T-cell (primary cell): ENCODE results near the gene GRID1. TPM values are rescaled to one million over a fixed set of nuclear protein-coding genes. Genes with fewer than 3 reads are reported as not detected.

Experiments
- ATAC-seq, 4 experiments: fragments of 200-7000 bp in 3 of 4; fragments of 150-1000 bp in 1 of 4; cut with Tn5 transposase; replicated peaks in 1 of 4; 1 replicate in 3 of 4; 2 replicates in 1 of 4; pipeline ENCODE4 v1.10.0; 2021; ENCODE audit warnings: moderate library complexity in 3 of 4, mild to moderate bottlenecking in 2 of 4, moderate number of reproducible peaks in 1 of 4
- CTCF ChIA-PET, 2 donors: fragments of 300-600 bp; sonication (Branson Sonifier 250); formaldehyde crosslinking; loops; one replicate each; lab custom pipeline; 2022; ENCODE audit warnings: antibody characterized with exemption in 2 of 2; lab: Charles Lee
- POLR2A ChIA-PET, 2 donors: fragments of 300-600 bp; sonication (Branson Sonifier 250); formaldehyde crosslinking; loops; one replicate each; lab custom pipeline; 2022; ENCODE audit warnings: antibody characterized with exemption in 2 of 2; lab: Charles Lee
- DNase-seq, 35 experiments: peaks; one replicate each; pipeline versions ENCODE4 v3.0.0 to v3.0.0-alpha.2; 2013 to 2023
- H3K27ac ChIP-seq: one replicate; pipeline ENCODE4 v1.5.1; 2013; ENCODE audit warnings: low read length
- H3K27me3 ChIP-seq, 2 experiments: replicated peaks in 1 of 2; 1 replicate in 1 of 2; 2 replicates in 1 of 2; pipeline versions ENCODE4 v1.6.1 to v1.7.0; 2013; ENCODE audit warnings: low read length in 1 of 2, mixed read lengths in 1 of 2; ENCODE audit not compliant: control insufficient read depth in 2 of 2, insufficient read depth in 2 of 2; ENCODE audit errors: extremely low read depth in 1 of 2
- H3K36me3 ChIP-seq, 2 donors: 1 replicate in 1 of 2; 2 replicates in 1 of 2; pipeline versions ENCODE4 v1.6.1 to v1.7.0; 2013; ENCODE audit warnings: low read length in 1 of 2; ENCODE audit not compliant: control insufficient read depth in 2 of 2, insufficient read depth in 1 of 2; ENCODE audit errors: extremely low read depth in 1 of 2
- H3K4me1 ChIP-seq, 2 experiments: 1 replicate in 1 of 2; 2 replicates in 1 of 2; pipeline versions ENCODE4 v1.6.1 to v1.7.0; 2013; ENCODE audit warnings: low read length in 2 of 2, mixed read lengths in 1 of 2; ENCODE audit not compliant: insufficient read depth in 2 of 2, control insufficient read depth in 1 of 2; ENCODE audit errors: extremely low read depth in 1 of 2
- H3K4me3 ChIP-seq, 2 donors: 1 replicate in 1 of 2; 2 replicates in 1 of 2; pipeline versions ENCODE4 v1.5.1 to v1.7.0; 2013; ENCODE audit warnings: mild to moderate bottlenecking in 2 of 2, low read length in 1 of 2, moderate library complexity in 1 of 2; ENCODE audit not compliant: control insufficient read depth in 1 of 2; ENCODE audit errors: extremely low read depth in 1 of 2
- H3K9me3 ChIP-seq: 2 replicates; pipeline ENCODE4 v1.7.0; 2013
- H3K27ac Mint-ChIP-seq, 2 donors: one replicate each; pipeline ENCODE4 v1.8.0; 2020 to 2021; ENCODE audit warnings: mild to moderate bottlenecking in 2 of 2, mixed read lengths in 2 of 2
- H3K27me3 Mint-ChIP-seq, 2 donors: one replicate each; pipeline ENCODE4 v1.8.0; 2021 to 2022; ENCODE audit warnings: mixed read lengths in 2 of 2
- H3K36me3 Mint-ChIP-seq: one replicate; pipeline ENCODE4 v1.8.0; 2021; ENCODE audit warnings: mixed read lengths
- H3K4me1 Mint-ChIP-seq, 3 donors: one replicate each; pipeline ENCODE4 v1.8.0; 2020 to 2022; ENCODE audit warnings: mixed read lengths in 3 of 3, mild to moderate bottlenecking in 1 of 3
- H3K4me3 Mint-ChIP-seq, 3 donors: one replicate each; pipeline ENCODE4 v1.8.0; 2020 to 2022; ENCODE audit warnings: mild to moderate bottlenecking in 3 of 3, mixed read lengths in 3 of 3, moderate library complexity in 3 of 3
- H3K9me3 Mint-ChIP-seq, 3 donors: one replicate each; pipeline ENCODE4 v1.8.0; 2020 to 2022; ENCODE audit warnings: mixed read lengths in 3 of 3
- WGBS: methylation state at CpG from one replicate; pipeline ENCODE4 v1.1.5; 2013; ENCODE audit warnings: missing lambda C conversion rate; ENCODE audit not compliant: insufficient coverage; 5-methylcytosine and 5-hydroxymethylcytosine counted together
- total RNA-seq, 35 experiments: library from RNA in 6 of 35; stranded (reverse) in 6 of 35; fragments of 120-200 nt in 1 of 35; gene quantifications; one replicate each; pipeline versions ENCODE4 v1.2.1 to v1.2.4 and lab custom pipeline; 2013 to 2026

GRID1 gene
- total RNA-seq, 5 donors from 2014 or later (not counting 1 experiment from before 2014, with no cell fraction given): 0.68 TPM; not detected in 4

DNA sequence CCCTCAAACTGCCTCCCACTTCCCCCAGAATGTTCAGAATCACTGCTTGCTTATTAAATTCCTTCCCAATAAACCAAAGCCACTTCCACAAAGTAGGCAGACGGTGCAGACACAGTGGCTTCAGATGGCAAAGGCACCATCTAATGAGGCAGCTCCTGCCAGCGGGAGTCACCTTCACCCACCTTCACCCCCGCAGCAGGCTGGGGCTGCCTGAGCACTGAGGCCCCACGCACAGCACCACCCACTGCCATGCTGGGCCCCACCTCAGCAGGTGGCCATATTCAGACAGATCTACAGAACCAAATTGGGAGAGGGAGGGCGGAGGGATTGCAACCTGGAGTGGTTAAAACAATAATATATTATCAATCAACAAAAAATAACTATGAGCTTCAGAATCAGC, 118.5 kb downstream of the GRID1 start:
- Mint-ChIP-seq H3K9me3 (peaks cover 4 to 10% (median 5%) of the 10 kb centered on the region in 3 donors), H3K27ac (no peak overlapping the region), H3K27me3 (peaks cover 0 to 13% of the 10 kb centered on the region in 2 donors), H3K4me1 (no peaks in the 10 kb centered on the region), H3K4me3 (no peak overlapping the region), H3K36me3 (no peaks in the 10 kb centered on the region)
- WGBS: 67% methylated on average over 1 of the region's 5 CpGs
- Histone ChIP-seq H3K27ac (no peak overlapping the region), H3K9me3 (no peaks in the 10 kb centered on the region), H3K36me3 (no peaks in the 10 kb centered on the region), H3K4me1 (no peaks in the 10 kb centered on the region), H3K4me3 (no peak overlapping the region), H3K27me3 (peaks cover 0 to 29% of the 10 kb centered on the region in 2 experiments)
- CTCF ChIA-PET: no interaction called here
- POLR2A ChIA-PET: no interaction called here
- no peak for DNase-seq
- ATAC-seq: no peak

DNA sequence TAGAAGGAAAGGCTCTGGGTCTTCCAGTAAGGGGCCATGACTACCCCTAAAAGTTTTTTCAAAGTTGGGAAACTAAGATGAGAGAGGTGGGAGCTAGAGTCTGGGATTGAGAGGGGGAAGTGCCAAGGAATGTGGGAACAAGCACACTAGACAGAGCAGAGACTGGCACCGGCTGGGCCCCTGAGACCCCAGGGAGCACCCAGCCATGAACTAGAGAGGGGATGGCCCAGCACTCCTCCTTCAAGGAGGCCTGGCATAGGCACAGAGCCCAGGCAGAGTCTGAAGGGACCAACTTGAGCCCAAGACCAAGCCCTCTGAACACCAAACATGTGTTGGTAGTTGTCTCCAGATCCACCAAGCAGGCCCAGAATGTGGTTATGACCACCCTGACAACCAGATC, 119.0 kb downstream of the GRID1 start:
- no peaks in the 10 kb centered on the region for H3K4me1 ChIP-seq
- ChIA-PET POLR2A (no interaction called here), CTCF (no interaction called here)
- Mint-ChIP-seq H3K27ac (no peak overlapping the region), H3K9me3 (peaks cover 4 to 10% (median 5%) of the 10 kb centered on the region in 3 donors), H3K36me3 (no peaks in the 10 kb centered on the region), H3K27me3 (peaks cover 0 to 13% of the 10 kb centered on the region in 2 donors), H3K4me3 (no peak overlapping the region), H3K4me1 (no peaks in the 10 kb centered on the region)
- ATAC-seq: no peak
- H3K9me3 ChIP-seq: no peaks in the 10 kb centered on the region
- DNase-seq: no peak
- 89% methylated on average over 1 of the region's 1 CpG for WGBS
- no peaks in the 10 kb centered on the region for H3K36me3 ChIP-seq
- H3K27me3 ChIP-seq: peaks cover 0 to 29% of the 10 kb centered on the region in 2 experiments
- no peak overlapping the region for H3K4me3 ChIP-seq
- no peak overlapping the region for H3K27ac ChIP-seq

DNA sequence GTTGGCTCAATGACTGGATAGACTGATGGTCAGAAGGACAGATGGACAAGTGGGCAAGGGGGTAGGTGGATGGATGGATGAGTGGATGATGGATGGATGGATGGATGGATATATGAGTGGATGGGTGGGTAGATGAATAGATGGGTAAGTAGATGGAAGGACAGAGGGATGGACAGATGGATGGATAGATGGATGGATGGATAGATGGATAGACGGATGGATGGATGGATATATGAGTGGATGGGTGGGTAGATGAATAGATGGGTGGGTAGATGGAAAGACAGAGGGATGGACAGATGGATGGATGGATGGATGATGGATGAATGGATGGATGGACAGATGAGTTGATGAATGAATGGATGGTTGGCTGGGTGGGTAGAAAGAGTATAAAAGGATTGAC, 119.5 kb downstream of the GRID1 start:
- POLR2A ChIA-PET: no interaction called here

DNA sequence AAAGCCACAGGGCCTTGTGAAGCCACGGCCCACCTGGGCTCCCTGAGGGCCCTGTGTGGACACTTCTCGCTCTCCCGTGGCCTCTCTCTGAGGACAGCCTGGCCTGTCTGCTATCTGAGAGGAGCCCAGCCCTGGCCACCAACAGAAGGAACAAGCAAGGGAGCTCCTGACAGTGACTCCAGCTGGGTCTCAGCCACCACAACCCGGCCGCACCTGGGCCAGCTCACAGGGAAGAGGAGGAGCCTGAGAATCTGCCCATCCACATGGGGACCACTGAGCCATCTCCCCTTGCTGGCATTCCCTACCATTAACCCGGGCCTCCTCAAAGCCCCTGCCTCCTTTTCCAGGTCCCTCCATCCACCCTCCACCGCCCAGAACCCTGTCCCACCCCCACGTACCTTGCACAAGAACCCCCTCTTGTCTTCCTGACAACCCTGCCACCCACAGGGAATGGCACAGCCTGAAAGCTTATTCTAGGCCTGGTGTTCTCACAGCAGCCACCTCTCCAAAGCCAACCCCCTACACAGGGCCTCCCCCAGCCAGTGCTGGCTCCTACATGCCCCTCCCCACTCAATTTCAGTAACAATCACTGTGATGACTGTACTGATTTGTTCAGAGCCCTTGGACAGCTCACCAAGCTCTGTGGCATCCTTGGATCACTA, 120.2 kb downstream of the GRID1 start:
- H3K4me3 ChIP-seq: no peak overlapping the region
- H3K27me3 ChIP-seq: peaks cover 0 to 29% of the 10 kb centered on the region in 2 experiments
- no peak overlapping the region for H3K27ac ChIP-seq
- ChIA-PET POLR2A (no interaction called here), CTCF (no interaction called here)
- WGBS: 65% methylated on average over 8 of the region's 8 CpGs
- Mint-ChIP-seq H3K9me3 (peaks cover 4 to 10% (median 5%) of the 10 kb centered on the region in 3 donors), H3K4me3 (no peak overlapping the region), H3K27ac (no peak overlapping the region), H3K27me3 (peaks cover 0 to 16% of the 10 kb centered on the region in 2 donors), H3K4me1 (no peaks in the 10 kb centered on the region), H3K36me3 (no peaks in the 10 kb centered on the region)
- no peaks in the 10 kb centered on the region for H3K4me1 ChIP-seq
- ATAC-seq: no peak
- H3K36me3 ChIP-seq: no peaks in the 10 kb centered on the region
- DNase-seq: no peak
- no peaks in the 10 kb centered on the region for H3K9me3 ChIP-seq

More for the DNA sequence above, 119.5 kb downstream of the GRID1 start:
- Mint-ChIP-seq H3K27ac (no peak overlapping the region), H3K9me3 (peaks cover 4 to 10% (median 5%) of the 10 kb centered on the region in 3 donors), H3K27me3 (peaks cover 0 to 13% of the 10 kb centered on the region in 2 donors), H3K4me3 (no peak overlapping the region), H3K36me3 (no peaks in the 10 kb centered on the region), H3K4me1 (no peaks in the 10 kb centered on the region)
- no peak for DNase-seq
- 67% methylated on average over 1 of the region's 1 CpG for WGBS
- H3K4me3 ChIP-seq: no peak overlapping the region
- no peaks in the 10 kb centered on the region for H3K4me1 ChIP-seq
- H3K36me3 ChIP-seq: no peaks in the 10 kb centered on the region
- H3K27ac ChIP-seq: no peak overlapping the region
- no peaks in the 10 kb centered on the region for H3K9me3 ChIP-seq
- CTCF ChIA-PET: no interaction called here
- ATAC-seq: no peak
- peaks cover 0 to 33% of the 10 kb centered on the region in 2 experiments for H3K27me3 ChIP-seq

DNA sequence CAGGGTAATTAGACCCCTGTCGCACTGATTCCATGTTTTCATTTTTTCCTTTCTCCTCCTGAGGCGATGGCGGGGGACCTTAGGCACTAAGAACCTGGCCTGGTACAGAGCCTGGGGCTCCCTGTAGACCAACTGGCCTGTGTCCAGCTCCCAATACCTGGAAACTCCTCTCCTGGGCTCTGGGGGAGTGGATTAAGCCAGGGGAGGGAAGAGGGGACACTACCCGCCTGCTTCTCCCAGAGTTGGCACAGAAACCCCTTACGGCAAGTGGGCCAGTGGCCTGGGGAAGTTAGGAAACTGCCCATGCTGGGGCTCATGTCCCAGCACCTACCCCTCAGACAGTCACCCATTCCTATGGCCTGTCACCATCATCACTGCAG, 121.6 kb downstream of the GRID1 start:
- H3K27ac Mint-ChIP-seq: no peak overlapping the region
- H3K4me3 ChIP-seq: no peak overlapping the region
- 100% methylated on average over 1 of the region's 5 CpGs for WGBS
- no peak for DNase-seq
- ChIA-PET CTCF (no interaction called here), POLR2A (no interaction called here)
- no peaks in the 10 kb centered on the region for H3K36me3 ChIP-seq
- ATAC-seq: no peak
- no peak overlapping the region for H3K4me3 Mint-ChIP-seq
- H3K27me3 ChIP-seq: peaks cover 0 to 29% of the 10 kb centered on the region in 2 experiments
- H3K9me3 Mint-ChIP-seq: peaks cover 1 to 7% (median 3%) of the 10 kb centered on the region in 3 donors
- H3K27ac ChIP-seq: no peak overlapping the region
- H3K27me3 Mint-ChIP-seq: peaks cover 0 to 16% of the 10 kb centered on the region in 2 donors
- H3K4me1 ChIP-seq: no peaks in the 10 kb centered on the region
- no peaks in the 10 kb centered on the region for H3K9me3 ChIP-seq
- H3K4me1 Mint-ChIP-seq: no peaks in the 10 kb centered on the region
- H3K36me3 Mint-ChIP-seq: no peaks in the 10 kb centered on the region

DNA sequence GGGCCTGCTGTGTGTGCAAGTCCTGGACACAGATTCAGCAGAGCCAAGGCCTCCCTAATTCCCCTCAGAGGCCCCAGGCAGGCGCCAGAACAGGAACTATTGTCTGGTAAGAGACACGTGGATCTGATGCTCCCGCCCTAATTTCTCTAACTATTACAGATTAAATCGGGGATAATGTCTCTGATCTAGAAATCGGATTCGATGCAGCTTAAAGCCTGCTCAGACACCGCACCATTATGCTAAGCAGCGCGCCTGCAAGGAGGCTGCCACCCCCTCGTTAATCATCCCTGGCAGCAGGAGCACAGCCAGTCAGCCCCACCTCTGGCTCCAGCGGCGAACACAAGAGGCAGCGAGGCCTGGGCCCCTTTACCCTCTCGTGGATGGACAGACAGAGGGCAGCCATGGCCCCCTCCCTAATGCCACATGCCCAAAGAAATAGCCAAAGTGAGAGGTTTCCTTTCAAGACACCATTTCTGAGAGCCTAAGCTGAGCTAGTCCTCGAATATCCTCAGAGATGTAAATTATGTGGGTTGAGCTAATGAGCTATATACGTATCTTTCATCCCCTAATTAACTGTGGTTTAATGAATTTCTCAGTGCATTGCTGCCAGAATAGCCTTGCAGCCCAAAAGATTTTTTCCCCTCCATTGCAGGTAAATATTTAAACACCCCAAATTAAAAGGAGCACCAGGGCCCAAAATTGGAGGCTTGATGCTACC, 122.1 kb downstream of the GRID1 start:
- H3K36me3 Mint-ChIP-seq: no peaks in the 10 kb centered on the region
- CTCF ChIA-PET: no interaction called here
- H3K4me1 Mint-ChIP-seq: no peaks in the 10 kb centered on the region
- H3K27ac ChIP-seq: no peak overlapping the region
- no peaks in the 10 kb centered on the region for H3K36me3 ChIP-seq
- no peaks in the 10 kb centered on the region for H3K4me1 ChIP-seq
- no peak overlapping the region for H3K27ac Mint-ChIP-seq
- no peak overlapping the region for H3K4me3 ChIP-seq
- no peak for ATAC-seq
- WGBS: 55% methylated on average over 13 of the region's 16 CpGs
- peaks cover 0 to 29% of the 10 kb centered on the region in 2 experiments for H3K27me3 ChIP-seq
- no peaks in the 10 kb centered on the region for H3K9me3 ChIP-seq
- H3K9me3 Mint-ChIP-seq: peaks cover 0 to 1% (median 0%) of the 10 kb centered on the region in 3 donors
- no peak for DNase-seq
- H3K27me3 Mint-ChIP-seq: peaks cover 0 to 16% of the 10 kb centered on the region in 2 donors
- H3K4me3 Mint-ChIP-seq: no peak overlapping the region
- POLR2A ChIA-PET: no interaction called here
